Endothelial cell of umbilical vein (primary cell): ENCODE measurements around the gene TSPAN1. TPM values are rescaled to one million over a fixed set of nuclear protein-coding genes. Genes with fewer than 3 reads are reported as not detected.

ENCODE experiments used
- BruUV-seq: library from RNA; stranded (reverse); fragments of 400-500 nt; replicated peaks from 2 replicates; lab custom pipeline; 2021; lab: Mats Ljungman, UMichigan
- CTCF ChIA-PET: fragments of 300-600, 350-600 bp; sonication (Branson Sonifier 250); formaldehyde crosslinking; loops from one replicate; lab custom pipeline; 2021; ENCODE audit warnings: antibody characterized with exemption, inconsistent platforms; lab: Charles Lee
- POLR2A ChIA-PET: fragments of 300-600, 350-600 bp; sonication (Branson Sonifier 250); formaldehyde crosslinking; loops from one replicate; lab custom pipeline; 2021; ENCODE audit warnings: antibody characterized with exemption, inconsistent platforms; lab: Charles Lee
- DNase-seq: peaks from one replicate; pipeline ENCODE4 v3.0.0-alpha.2; 2011; ENCODE audit warnings: low read depth, low spot score
- FAIRE-seq: peaks from 2 replicates; lab custom pipeline; 2011; peaks lifted over from hg19 to GRCh38; lab: Jason Lieb, UNC
- H2AFZ ChIP-seq: 2 replicates; pipeline ENCODE4 v1.6.0; 2012; ENCODE audit warnings: low read depth, low read length, control low read depth, inconsistent platforms
- H3K27ac ChIP-seq: 2 replicates; pipeline ENCODE4 v1.5.1; 2011; ENCODE audit warnings: low read depth, mild to moderate bottlenecking, control low read depth, low read length, moderate library complexity; ENCODE audit not compliant: insufficient read depth
- H3K27me3 ChIP-seq, 2 experiments: 2 replicates each; pipeline versions ENCODE4 v1.6.0 to v1.6.1; 2011; ENCODE audit warnings: low read length in 2 of 2, mixed read lengths in 1 of 2; ENCODE audit not compliant: control insufficient read depth in 2 of 2, insufficient read depth in 2 of 2
- H3K36me3 ChIP-seq, 2 experiments: 2 replicates in 1 of 2; 3 replicates in 1 of 2; pipeline ENCODE4 v1.5.1; 2011; ENCODE audit warnings: low read length in 2 of 2, mild to moderate bottlenecking in 1 of 2, moderate library complexity in 1 of 2; ENCODE audit not compliant: control insufficient read depth in 2 of 2, insufficient read depth in 2 of 2; ENCODE audit errors: extremely low read depth in 1 of 2
- H3K4me1 ChIP-seq: 3 replicates; pipeline ENCODE4 v1.5.1; 2011; ENCODE audit warnings: mild to moderate bottlenecking, low read length; ENCODE audit not compliant: control insufficient read depth, insufficient read depth; ENCODE audit errors: extremely low read depth
- H3K4me2 ChIP-seq: 2 replicates; pipeline ENCODE4 v1.6.1; 2011; ENCODE audit warnings: low read length, control low read depth, mixed read lengths; ENCODE audit not compliant: insufficient read depth
- H3K4me3 ChIP-seq, 3 experiments: fragments of 200-600 bp in 1 of 3; sonication (generic), shearing (Covaris generic) in 1 of 3; replicated peaks in 1 of 3; 2 replicates each; pipeline ENCODE4 v1.5.1; 2011 to 2016; ENCODE audit warnings: control low read depth in 3 of 3, low read length in 3 of 3, mild to moderate bottlenecking in 2 of 3, inconsistent platforms in 1 of 3, low read depth in 1 of 3, moderate library complexity in 1 of 3; ENCODE audit not compliant: insufficient read depth in 1 of 3
- H3K79me2 ChIP-seq: 2 replicates; pipeline ENCODE4 v1.6.0; 2012; ENCODE audit warnings: low read length, inconsistent platforms; ENCODE audit not compliant: control insufficient read depth, insufficient read depth
- H3K9ac ChIP-seq: replicated peaks from 2 replicates; pipeline ENCODE3; 2011; ENCODE audit warnings: low read length, control low read depth; ENCODE audit not compliant: insufficient read depth; ENCODE audit errors: extremely low read depth
- H3K9me1 ChIP-seq: replicated peaks from 3 replicates; pipeline ENCODE4 v1.6.0; 2011; ENCODE audit warnings: mild to moderate bottlenecking, low read length; ENCODE audit not compliant: control insufficient read depth, insufficient read depth; ENCODE audit errors: extremely low read depth
- H3K9me3 ChIP-seq: replicated peaks from 2 replicates; pipeline ENCODE4 v1.5.1; 2012; ENCODE audit warnings: low read length, inconsistent platforms; ENCODE audit not compliant: control insufficient read depth, insufficient read depth
- H4K20me1 ChIP-seq: replicated peaks from 2 replicates; pipeline ENCODE3; 2011; ENCODE audit warnings: mild to moderate bottlenecking, low read length; ENCODE audit not compliant: control insufficient read depth, insufficient read depth; ENCODE audit errors: extremely low read depth
- EZH2 ChIP-seq: IDR thresholded peaks from 2 replicates; pipeline ENCODE4 v1.6.1; 2012; ENCODE audit warnings: borderline replicate concordance, low read depth, mild to moderate bottlenecking, moderate library complexity, low read length, inconsistent platforms; ENCODE audit not compliant: severe bottlenecking
- FOS ChIP-seq: IDR thresholded peaks from 2 replicates; pipeline ENCODE4 v1.6.1; 2011; ENCODE audit warnings: mild to moderate bottlenecking, low read length, moderate library complexity, borderline replicate concordance; ENCODE audit not compliant: insufficient read depth
- GATA2 ChIP-seq: IDR thresholded peaks from 2 replicates; pipeline ENCODE4 v1.7.0; 2011; ENCODE audit warnings: low read depth, mild to moderate bottlenecking, moderate library complexity, mixed read lengths, low read length; ENCODE audit not compliant: insufficient read length, insufficient read depth
- JUN ChIP-seq: IDR thresholded peaks from 2 replicates; pipeline ENCODE4 v1.6.1; 2011; ENCODE audit warnings: borderline replicate concordance, low read depth; ENCODE audit not compliant: insufficient read length, insufficient read depth
- MYC ChIP-seq: IDR thresholded peaks from one replicate; pipeline ENCODE4 v1.6.1; 2011; ENCODE audit warnings: mild to moderate bottlenecking, low read depth, low read length
- POLR2A ChIP-seq: IDR thresholded peaks from 2 replicates; pipeline ENCODE4 v1.6.1; 2012; ENCODE audit warnings: low read depth, mild to moderate bottlenecking, control low read depth, low read length
- POLR2AphosphoS5 ChIP-seq: IDR thresholded peaks from 2 replicates; pipeline ENCODE4 v1.6.1; 2012; ENCODE audit warnings: low read depth, mild to moderate bottlenecking, control low read depth, low read length, moderate library complexity; ENCODE audit not compliant: insufficient read depth
- dilution Hi-C: fragments of 300-500 bp; cut with MboI; formaldehyde crosslinking; loops from one replicate; pipeline ENCODE4 v1.15.0; 2019; ENCODE audit warnings: low sequenced_read_pairs; ENCODE audit not compliant: extremely low pct_ligation_motif_present
- intact Hi-C: fragments of 100-400 bp; cut with micrococcal nuclease; formaldehyde crosslinking; loops from one replicate; pipeline ENCODE4 v1.10.0; 2022
- polyA plus RNA-seq, 4 experiments: library from polyadenylated mRNA; depleted of rRNA in 3 of 4; stranded (reverse) in 3 of 4; unstranded in 1 of 4; fragments of >200 nt; gene quantifications; 2 replicates each; pipeline versions ENCODE4 v1.2.1 to v1.2.3, GENCODE V29; 2011 to 2012; ENCODE audit warnings: missing spikeins in 1 of 4
- total RNA-seq: library from RNA; stranded (reverse); gene quantifications from 2 replicates; pipeline ENCODE4 v1.2.3, GENCODE V29; 2021
- TF ChIP-seq, protein P1 (sequence below): IDR thresholded peaks from 2 replicates; pipeline ENCODE4 v1.6.1; 2011; ENCODE audit not compliant: insufficient read depth, insufficient read length
- TF ChIP-seq, protein P2 (sequence below), 2 donors: IDR thresholded peaks; 1 replicate in 1 of 2; 2 replicates in 1 of 2; pipeline ENCODE4 v1.5.1; 2011; ENCODE audit warnings: low read length in 2 of 2, mild to moderate bottlenecking in 2 of 2, moderate library complexity in 2 of 2, control low read depth in 1 of 2, inconsistent platforms in 1 of 2, low read depth in 1 of 2; ENCODE audit not compliant: insufficient read depth in 1 of 2; ENCODE audit errors: extremely low read depth in 1 of 2

TSPAN1 gene
- total and polyA plus RNA-seq, 2 donors (not counting 3 experiments of a cell fraction or from before 2014, with no cell fraction given), result 0.65 to 0.88 TPM

DNA sequence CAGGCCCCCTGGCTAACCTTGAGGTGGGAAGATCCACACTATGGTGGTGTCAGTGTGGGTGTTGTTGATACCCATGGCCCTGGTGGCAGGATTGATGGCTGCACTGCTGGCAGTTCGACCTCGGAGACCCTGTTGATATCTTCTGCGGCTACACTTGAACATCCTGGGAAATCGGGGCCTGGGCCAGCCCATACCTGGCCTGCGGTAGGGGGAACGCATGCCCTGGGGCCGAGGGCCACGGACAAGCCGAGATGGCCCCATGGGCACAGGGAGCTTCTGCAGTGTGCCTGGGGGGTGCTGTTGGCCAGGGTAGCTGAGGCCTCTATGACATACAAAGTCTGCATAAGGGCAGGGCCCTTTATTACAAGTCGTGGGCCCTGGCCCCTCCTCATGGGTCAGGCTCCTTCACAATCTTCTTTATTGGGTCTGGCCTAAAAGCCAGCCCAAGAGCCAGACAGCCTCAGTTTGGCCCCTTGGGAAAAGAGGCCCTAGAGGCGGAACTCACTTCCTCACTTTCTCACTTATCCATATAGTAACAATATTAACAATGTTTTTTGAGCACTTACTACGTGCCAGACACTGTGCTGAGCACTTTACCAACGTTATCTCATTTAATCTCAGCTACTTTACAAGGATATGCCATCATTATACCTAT lies 1.5 kb downstream of the TSPAN1 start, which contains the start of gene P3R3URF:
Gene P3R3URF, minus strand, starts transcription at position 278 of the 655 bp plus-strand sequence. Its CDS starts 17 bp downstream, at position 261.
- Histone ChIP-seq H3K27me3 (peaks cover 0 to 2% of the 10 kb centered on the region in 2 experiments), H3K4me1 (peaks cover 7% of the 10 kb centered on the region), H3K9me3 (no peaks in the 10 kb centered on the region), H3K36me3 (no peaks in the 10 kb centered on the region), H3K79me2 (no peaks in the 10 kb centered on the region), H3K9ac (no peak within 1 kb of the TSS), H3K27ac (no peak within 1 kb of the TSS), H2AFZ (no peak within 1 kb of the TSS), H4K20me1 (no peaks in the 10 kb centered on the region), H3K9me1 (no peaks in the 10 kb centered on the region), H3K4me2 (no peak within 1 kb of the TSS), H3K4me3 (no peak within 1 kb of the TSS)
- no peak for FAIRE-seq
- no peak for DNase-seq
- no TSS peak for BruUV-seq
- ChIA-PET POLR2A (no interaction called here), CTCF (no interaction called here)
- dilution Hi-C loops, result loop anchor here (25.0 kb wide), 1 partner anchor 139 kb away; no protein-coding TSS in a partner anchor
- intact Hi-C loops, result no loop called here
- TF ChIP-seq EZH2 (no peak), MYC (no peak), FOS (no peak), POLR2AphosphoS5 (no peak), JUN (no peak), GATA2 (no peak), POLR2A (no peak)
- TF ChIP-seq, protein P1, sequence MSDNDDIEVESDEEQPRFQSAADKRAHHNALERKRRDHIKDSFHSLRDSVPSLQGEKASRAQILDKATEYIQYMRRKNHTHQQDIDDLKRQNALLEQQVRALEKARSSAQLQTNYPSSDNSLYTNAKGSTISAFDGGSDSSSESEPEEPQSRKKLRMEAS, result no peak
- TF ChIP-seq, protein P2, sequence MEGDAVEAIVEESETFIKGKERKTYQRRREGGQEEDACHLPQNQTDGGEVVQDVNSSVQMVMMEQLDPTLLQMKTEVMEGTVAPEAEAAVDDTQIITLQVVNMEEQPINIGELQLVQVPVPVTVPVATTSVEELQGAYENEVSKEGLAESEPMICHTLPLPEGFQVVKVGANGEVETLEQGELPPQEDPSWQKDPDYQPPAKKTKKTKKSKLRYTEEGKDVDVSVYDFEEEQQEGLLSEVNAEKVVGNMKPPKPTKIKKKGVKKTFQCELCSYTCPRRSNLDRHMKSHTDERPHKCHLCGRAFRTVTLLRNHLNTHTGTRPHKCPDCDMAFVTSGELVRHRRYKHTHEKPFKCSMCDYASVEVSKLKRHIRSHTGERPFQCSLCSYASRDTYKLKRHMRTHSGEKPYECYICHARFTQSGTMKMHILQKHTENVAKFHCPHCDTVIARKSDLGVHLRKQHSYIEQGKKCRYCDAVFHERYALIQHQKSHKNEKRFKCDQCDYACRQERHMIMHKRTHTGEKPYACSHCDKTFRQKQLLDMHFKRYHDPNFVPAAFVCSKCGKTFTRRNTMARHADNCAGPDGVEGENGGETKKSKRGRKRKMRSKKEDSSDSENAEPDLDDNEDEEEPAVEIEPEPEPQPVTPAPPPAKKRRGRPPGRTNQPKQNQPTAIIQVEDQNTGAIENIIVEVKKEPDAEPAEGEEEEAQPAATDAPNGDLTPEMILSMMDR (IDR thresholded peaks at IDR 0.05; ENCODE audit: extremely low read depth in 1 of 2, insufficient read depth in 1 of 2, low read depth in 1 of 2, low read length in 2 of 2), result no peak
